GM10847 (cell line): Measurements from ENCODE around the gene XYLB.

Experiments used
- POLR2A ChIP-seq: IDR thresholded peaks from 2 replicates; pipeline ENCODE4 v1.6.1; 2011; ENCODE audit not compliant: insufficient read length; ENCODE audit errors: extremely low read depth

The XYLB gene

GRCh38 chr3:38346587-38347410, at the start of gene XYLB:
XYLB (plus strand) TSS chr3:38346785; CDS start chr3:38346869, 84 bp downstream.
- TF ChIP-seq POLR2A, result peak; percentile 23

GRCh38 chr3:38297537-38297936, 49.0 kb upstream of the XYLB start:
- TF ChIP-seq POLR2A, result no peak

GRCh38 chr3:38297947-38298711, 48.5 kb upstream of the XYLB start:
- no peak for TF ChIP-seq POLR2A

GRCh38 chr3:38306941-38307340, 39.6 kb upstream of the XYLB start:
- TF ChIP-seq POLR2A, result no peak

- TF ChIP-seq POLR2A, result no peak
Observed at GRCh38 chr3:38307599-38307998, 39.0 kb upstream of the XYLB start.

GRCh38 chr3:38308456-38308855, 38.1 kb upstream of the XYLB start:
- no peak for TF ChIP-seq POLR2A

- no peak for TF ChIP-seq POLR2A
Observed at GRCh38 chr3:38311476-38311875, 35.1 kb upstream of the XYLB start.

GRCh38 chr3:38311941-38312340, 34.6 kb upstream of the XYLB start:
- TF ChIP-seq POLR2A, result no peak

GRCh38 chr3:38312356-38312755, 34.2 kb upstream of the XYLB start:
- no peak for TF ChIP-seq POLR2A

- TF ChIP-seq POLR2A, result no peak
Observed at GRCh38 chr3:38313263-38313662, 33.3 kb upstream of the XYLB start.

- TF ChIP-seq POLR2A, result no peak
Observed at GRCh38 chr3:38313695-38314094, 32.9 kb upstream of the XYLB start.

- TF ChIP-seq POLR2A, result no peak
Observed at GRCh38 chr3:38314112-38314763, 32.3 kb upstream of the XYLB start.

GRCh38 chr3:38314764-38315487, 31.7 kb upstream of the XYLB start:
- no peak for TF ChIP-seq POLR2A

GRCh38 chr3:38315488-38316230, 30.9 kb upstream of the XYLB start:
- no peak for TF ChIP-seq POLR2A
